ENCODE measurements around the gene INPP5A.
A peak's percentile ranks its signal among the peaks of the same experiment; 100 is the strongest.

The INPP5A gene

DNA sequence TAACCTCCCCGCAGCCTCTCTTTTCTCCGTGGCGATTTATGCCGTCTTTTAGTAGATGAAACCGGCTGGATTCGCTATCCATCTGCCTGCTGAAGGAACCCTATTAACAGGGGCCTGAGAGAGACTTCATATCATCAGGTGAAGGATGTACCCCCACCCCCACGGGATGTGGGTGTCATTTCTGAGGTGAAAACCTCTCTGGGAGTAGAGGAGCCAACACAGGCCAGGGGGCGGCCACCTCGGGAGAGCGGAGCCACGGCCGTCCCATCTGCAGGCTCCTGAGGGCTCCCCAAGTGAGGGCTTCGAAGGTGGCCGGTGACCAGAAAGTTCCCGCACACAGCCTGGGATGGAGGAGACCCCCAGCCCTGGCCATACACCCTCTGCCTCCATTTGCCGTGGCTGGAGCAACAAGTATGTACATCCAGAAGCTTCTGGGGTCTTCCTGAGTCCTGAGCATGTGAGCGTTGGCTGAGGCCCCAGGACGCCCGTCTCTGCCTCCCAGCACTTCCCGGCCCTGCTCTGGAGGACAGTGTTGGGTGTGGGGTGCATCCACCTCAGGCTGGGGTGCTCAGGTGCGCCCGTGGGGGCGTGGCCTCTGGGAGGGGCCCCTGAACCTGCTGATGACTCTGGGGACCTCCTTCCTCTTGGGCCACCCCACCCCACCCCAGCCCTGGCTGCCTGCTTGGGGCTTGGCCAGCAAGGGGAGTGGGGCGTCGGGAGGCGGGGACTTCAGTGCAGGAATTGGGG is 163.7 kb downstream of the INPP5A start:
- H3K27ac ChIP-seq: no peak overlapping the region; the same call in 1 of the 2 replicates

DNA sequence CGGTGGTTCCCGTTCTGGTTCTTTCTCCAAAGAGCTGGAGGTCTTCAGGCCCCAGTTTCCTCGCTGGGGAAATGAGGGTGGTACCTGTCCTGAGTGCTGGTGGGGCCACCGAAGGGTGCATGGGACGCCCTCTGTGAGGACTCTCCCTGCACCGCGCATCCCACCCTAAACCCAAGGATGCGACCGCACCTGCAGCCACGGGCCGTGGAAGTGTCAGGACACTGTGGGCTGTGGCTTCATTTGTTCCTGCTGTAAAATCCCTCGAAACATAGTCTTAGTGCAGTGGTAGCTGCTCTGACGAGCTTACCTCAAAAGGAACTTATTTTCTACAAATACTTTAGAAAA is 164.2 kb downstream of the INPP5A start:
- H3K27ac ChIP-seq: no peak overlapping the region; the same call in 1 of the 2 replicates
- TF ChIP-seq ZFX (IDR thresholded peaks at IDR 0.05): no peak
- TF ChIP-seq, protein P1, sequence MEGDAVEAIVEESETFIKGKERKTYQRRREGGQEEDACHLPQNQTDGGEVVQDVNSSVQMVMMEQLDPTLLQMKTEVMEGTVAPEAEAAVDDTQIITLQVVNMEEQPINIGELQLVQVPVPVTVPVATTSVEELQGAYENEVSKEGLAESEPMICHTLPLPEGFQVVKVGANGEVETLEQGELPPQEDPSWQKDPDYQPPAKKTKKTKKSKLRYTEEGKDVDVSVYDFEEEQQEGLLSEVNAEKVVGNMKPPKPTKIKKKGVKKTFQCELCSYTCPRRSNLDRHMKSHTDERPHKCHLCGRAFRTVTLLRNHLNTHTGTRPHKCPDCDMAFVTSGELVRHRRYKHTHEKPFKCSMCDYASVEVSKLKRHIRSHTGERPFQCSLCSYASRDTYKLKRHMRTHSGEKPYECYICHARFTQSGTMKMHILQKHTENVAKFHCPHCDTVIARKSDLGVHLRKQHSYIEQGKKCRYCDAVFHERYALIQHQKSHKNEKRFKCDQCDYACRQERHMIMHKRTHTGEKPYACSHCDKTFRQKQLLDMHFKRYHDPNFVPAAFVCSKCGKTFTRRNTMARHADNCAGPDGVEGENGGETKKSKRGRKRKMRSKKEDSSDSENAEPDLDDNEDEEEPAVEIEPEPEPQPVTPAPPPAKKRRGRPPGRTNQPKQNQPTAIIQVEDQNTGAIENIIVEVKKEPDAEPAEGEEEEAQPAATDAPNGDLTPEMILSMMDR (conservative IDR thresholded peaks at IDR 0.05): no peak

More for the DNA sequence above, 163.7 kb downstream of the INPP5A start:
- TF ChIP-seq, protein P1 (conservative IDR thresholded peaks at IDR 0.05): no peak
- TF ChIP-seq ZFX (IDR thresholded peaks at IDR 0.05): no peak

DNA sequence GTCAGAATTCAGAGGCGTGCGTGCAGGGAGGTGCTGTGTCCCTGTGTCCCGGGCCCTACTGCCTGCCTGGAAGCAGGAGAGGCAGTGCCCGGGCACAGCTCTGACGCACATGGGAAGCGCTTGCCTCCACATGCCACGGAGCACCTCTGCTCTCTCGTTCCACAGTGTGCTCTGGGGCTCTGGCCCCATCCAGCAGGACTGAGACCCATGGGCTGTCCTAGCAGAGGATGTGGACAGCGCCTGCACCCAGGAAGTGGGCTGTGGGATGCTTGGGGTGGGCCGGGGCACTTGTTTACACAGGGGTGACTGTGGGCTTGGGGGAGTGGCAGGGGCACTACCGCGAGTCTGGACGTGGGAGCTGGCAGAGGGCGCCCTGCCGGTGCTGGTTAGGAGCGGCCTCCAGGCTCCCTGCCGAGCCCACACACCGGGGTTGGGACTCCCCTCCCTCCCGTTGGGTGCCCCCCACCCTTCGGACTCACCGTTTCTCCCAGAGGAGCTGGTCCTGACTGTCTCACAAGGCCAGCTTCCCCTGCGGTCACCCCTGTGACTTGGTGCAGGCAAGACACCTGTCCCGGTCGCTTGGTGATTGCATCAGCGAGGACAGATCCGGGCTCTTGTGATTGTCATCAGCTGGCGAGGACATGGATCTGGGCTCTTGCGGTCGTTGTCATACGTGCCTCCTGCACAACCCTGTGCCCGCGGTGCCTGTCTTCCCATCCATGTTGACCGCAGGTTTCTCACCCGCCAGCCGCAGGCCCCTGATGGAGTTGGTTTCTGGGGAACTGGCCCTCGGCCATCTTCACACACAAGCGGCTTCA is 165.2 kb downstream of the INPP5A start:
- peak overlapping the region; percentile 100 for H3K27ac ChIP-seq
- TF ChIP-seq ZFX (IDR thresholded peaks at IDR 0.05): no peak
- TF ChIP-seq, protein P1 (conservative IDR thresholded peaks at IDR 0.05): no peak

DNA sequence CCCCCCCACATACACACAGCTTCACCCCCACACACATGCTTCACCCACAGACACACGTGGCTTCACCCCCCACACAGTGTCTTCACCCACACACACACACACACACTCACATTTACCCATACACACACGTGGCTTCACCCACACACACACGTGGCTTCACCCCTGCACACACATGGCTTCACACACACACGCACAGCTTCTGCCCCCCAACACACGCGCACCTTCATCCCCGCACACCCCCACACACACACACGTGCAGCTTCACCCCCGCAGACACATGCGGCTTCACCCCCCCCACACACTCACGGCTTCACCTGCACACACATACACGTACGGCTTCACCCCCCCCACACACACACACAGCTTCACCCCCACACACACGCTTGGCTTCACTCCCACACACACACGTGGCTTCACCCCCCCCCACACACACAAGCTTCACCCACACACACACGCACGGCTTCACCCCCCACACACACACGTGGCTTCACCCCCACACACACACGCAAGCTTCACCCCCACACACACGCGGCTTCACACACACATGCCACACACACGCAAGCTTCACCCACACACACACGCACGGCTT is 165.9 kb downstream of the INPP5A start:
- peak overlapping the region; percentile 100 for H3K27ac ChIP-seq
- TF ChIP-seq, protein P1 (conservative IDR thresholded peaks at IDR 0.05): no peak
- no peak for TF ChIP-seq ZFX (IDR thresholded peaks at IDR 0.05)

DNA sequence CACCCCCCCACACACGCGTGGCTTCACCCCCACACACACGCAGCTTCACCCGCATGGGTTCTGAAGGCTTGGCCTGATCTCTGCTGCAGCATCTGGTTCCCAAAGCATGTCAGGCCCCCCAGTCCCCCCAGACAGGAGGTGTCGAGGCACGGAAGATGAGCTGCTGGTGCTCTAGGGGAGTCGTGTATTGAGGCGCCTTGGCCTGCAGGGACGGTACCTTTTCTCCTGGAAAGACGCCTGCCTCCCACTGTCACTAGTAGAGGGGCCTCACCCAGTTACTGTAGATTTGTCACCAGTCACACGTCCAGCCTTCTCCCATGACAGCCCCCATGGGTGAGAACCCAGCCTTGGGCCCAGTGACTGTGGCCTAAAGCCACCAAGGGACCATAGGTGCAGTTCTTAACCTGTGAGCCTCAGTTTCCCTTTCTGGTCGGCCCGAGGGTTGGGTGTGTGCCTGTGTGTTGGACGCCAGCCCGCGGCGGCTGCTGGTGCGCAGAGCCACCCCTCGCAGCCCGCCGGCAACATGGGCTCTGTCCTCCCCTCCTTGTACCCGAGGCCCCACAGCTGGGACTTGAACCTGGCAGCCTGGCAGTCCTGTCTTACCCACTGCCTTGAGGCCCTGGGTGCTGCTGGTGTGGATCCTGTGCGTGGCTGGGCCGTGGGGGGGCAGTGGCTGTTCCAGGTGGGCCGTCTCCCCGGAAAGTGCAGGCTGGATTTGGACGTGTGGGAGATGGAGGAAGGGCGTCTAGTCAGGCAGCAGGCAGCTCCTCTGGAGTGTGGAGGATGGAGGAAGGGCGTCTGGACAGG is 166.6 kb downstream of the INPP5A start:
- TF ChIP-seq ZFX (IDR thresholded peaks at IDR 0.05): peak; percentile 68; the same call in 1 of the 2 replicates
- TF ChIP-seq, protein P1 (conservative IDR thresholded peaks at IDR 0.05): no peak
- H3K27ac ChIP-seq: peak overlapping the region; percentile 100

DNA sequence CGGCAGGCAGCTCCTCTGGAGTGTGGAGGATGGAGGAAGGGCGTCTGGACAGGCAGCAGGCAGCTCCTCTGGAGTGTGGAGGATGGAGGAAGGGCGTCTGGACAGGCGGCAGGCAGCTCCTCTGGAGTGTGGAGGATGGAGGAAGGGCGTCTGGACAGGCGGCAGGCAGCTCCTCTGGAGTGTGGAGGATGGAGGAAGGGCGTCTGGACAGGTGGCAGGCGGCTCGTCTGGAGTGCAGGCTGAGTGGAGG is 167.2 kb downstream of the INPP5A start:
- H3K27ac ChIP-seq: peak overlapping the region; percentile 100

DNA sequence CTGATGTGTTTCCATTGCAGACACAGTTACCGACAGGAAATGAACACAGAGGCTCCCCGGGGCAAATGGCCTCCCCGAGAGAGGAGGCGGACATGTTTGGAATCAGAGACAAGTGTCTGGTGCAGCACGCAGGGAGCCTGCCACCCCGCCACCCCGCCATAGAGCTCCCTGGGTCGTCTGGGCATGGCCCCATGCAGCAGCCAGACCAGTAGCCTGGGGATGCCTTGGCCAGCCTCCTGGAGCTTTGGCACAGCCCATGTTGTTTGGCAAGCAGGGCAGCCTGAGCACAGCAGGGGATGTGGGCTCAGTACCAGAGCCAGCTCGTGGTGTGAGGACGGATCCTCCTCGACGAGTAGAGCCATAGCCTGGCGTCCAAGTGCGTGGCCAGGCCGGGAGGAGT is 167.6 kb downstream of the INPP5A start:
- TF ChIP-seq, protein P1 (conservative IDR thresholded peaks at IDR 0.05): no peak
- no peak for TF ChIP-seq ZFX (IDR thresholded peaks at IDR 0.05)
- peak overlapping the region; percentile 100 for H3K27ac ChIP-seq
